Right ventricle myocardium superior (tissue), 1 donor: ENCODE results near the gene ZBTB20. TPM values are rescaled to one million over a fixed set of nuclear protein-coding genes. Genes with fewer than 3 reads are reported as not detected.

ENCODE experiments used
- ATAC-seq: fragments of 200-7000 bp; cut with Tn5 transposase; one replicate; pipeline ENCODE4 v1.9.1; 2020; ENCODE audit warnings: mild to moderate bottlenecking; ENCODE audit not compliant: poor library complexity
- DNase-seq: peaks from one replicate; pipeline ENCODE4 v3.0.0-alpha.2; 2020
- intact Hi-C: fragments of 100-400 bp; cut with DNase I; formaldehyde crosslinking; loops from one replicate; pipeline ENCODE4 v1.11.2; 2022
- total RNA-seq: library from RNA; stranded (reverse); fragmentation: NEBNext Ultra II Directional; extraction: Animal tissue kit (Norgen Biotek cat#: 25700); gene quantifications from one replicate; pipeline ENCODE4 v1.2.1, GENCODE V29; 2021
- donor health status: DM: no; HTN: yes; CAD: no; lungs with severe emphysema.

ZBTB20 gene
- total RNA-seq, 1 donor from 2014 or later: 53.4 TPM

- intact Hi-C loops: no loop called here
- DNase-seq (no peak), ATAC-seq (no peak)
Observed at GRCh38 chr3:114313426-114313825, 833.7 kb downstream of the ZBTB20 start.

GRCh38 chr3:114310695-114311094, 836.4 kb downstream of the ZBTB20 start:
- intact Hi-C loops: no loop called here

GRCh38 chr3:114308830-114309229, 838.3 kb downstream of the ZBTB20 start:
- no peak for DNase-seq

More at GRCh38 chr3:114310695-114311094, 836.4 kb downstream of the ZBTB20 start:
- DNase-seq (no peak), ATAC-seq (no peak)

GRCh38 chr3:114308377-114308776, 838.7 kb downstream of the ZBTB20 start:
- intact Hi-C loops: no loop called here
- no peak for DNase-seq
- ATAC-seq: no peak

More at GRCh38 chr3:114308830-114309229, 838.3 kb downstream of the ZBTB20 start:
- ATAC-seq: no peak
- intact Hi-C loops: no loop called here

- ATAC-seq (no peak), DNase-seq (no peak)
- intact Hi-C loops: no loop called here
Observed at GRCh38 chr3:114307832-114308231, 839.3 kb downstream of the ZBTB20 start.

GRCh38 chr3:114307222-114307830, 839.8 kb downstream of the ZBTB20 start:
- no peak for ATAC-seq
- intact Hi-C loops: no loop called here
- DNase-seq: no peak

GRCh38 chr3:114299941-114300624, 847.0 kb downstream of the ZBTB20 start:
- ATAC-seq (no peak), DNase-seq (no peak)
- intact Hi-C loops: loop anchor here (5.0 kb wide), 1 partner anchor 148 kb away; no protein-coding TSS in a partner anchor

GRCh38 chr3:114299421-114299820, 847.7 kb downstream of the ZBTB20 start:
- intact Hi-C loops: loop anchor here (5.0 kb wide), 1 partner anchor 147 kb away; no protein-coding TSS in a partner anchor
- no peak for DNase-seq
- ATAC-seq: peak; percentile 53

- intact Hi-C loops: loop anchor here (5.0 kb wide), 1 partner anchor 144 kb away; no protein-coding TSS in a partner anchor
- ATAC-seq (no peak), DNase-seq (no peak)
Observed at GRCh38 chr3:114295946-114296345, 851.1 kb downstream of the ZBTB20 start.

- ATAC-seq (no peak), DNase-seq (no peak)
- intact Hi-C loops: loop anchor here (5.0 kb wide), 1 partner anchor 143 kb away; no protein-coding TSS in a partner anchor
Observed at GRCh38 chr3:114294940-114295480, 852.1 kb downstream of the ZBTB20 start.

- intact Hi-C loops: no loop called here
- ATAC-seq (no peak), DNase-seq (no peak)
Observed at GRCh38 chr3:114293838-114294535, 853.1 kb downstream of the ZBTB20 start, which contains the start of gene TIGIT. TSS of gene TIGIT (plus strand) at chr3:114294028. CDS start at chr3:114294062, 34 bp downstream.

GRCh38 chr3:114290911-114291901, 855.9 kb downstream of the ZBTB20 start:
- DNase-seq (peak; percentile 70), ATAC-seq (peak; percentile 38)
- intact Hi-C loops: no loop called here

GRCh38 chr3:114286266-114286665, 860.8 kb downstream of the ZBTB20 start:
- intact Hi-C loops: no loop called here
- DNase-seq (no peak), ATAC-seq (no peak)

- intact Hi-C loops: no loop called here
- ATAC-seq (no peak), DNase-seq (no peak)
Observed at GRCh38 chr3:114285648-114286230, 861.3 kb downstream of the ZBTB20 start.

- DNase-seq (no peak), ATAC-seq (no peak)
- intact Hi-C loops: no loop called here
Observed at GRCh38 chr3:114284644-114285043, 862.4 kb downstream of the ZBTB20 start.
